H1 (cell line): ENCODE measurements around the gene KDM6A. TPM values are rescaled to one million over a fixed set of nuclear protein-coding genes. Genes with fewer than 3 reads are reported as not detected.

Source experiments
- CTCF ChIA-PET: fragments of 300-600 bp; sonication (Branson Sonifier 250); formaldehyde crosslinking; loops from one replicate; lab custom pipeline; 2021; ENCODE audit not compliant: partially characterized antibody; lab: Charles Lee
- POLR2A ChIA-PET: fragments of 300-600 bp; sonication (Branson Sonifier 250); formaldehyde crosslinking; loops from one replicate; lab custom pipeline; 2021; ENCODE audit warnings: inconsistent platforms; ENCODE audit not compliant: partially characterized antibody; lab: Charles Lee
- DNase-seq, 2 experiments: peaks; one replicate each; pipeline versions ENCODE4 v3.0.0 to v3.0.0-alpha.2; 2010 to 2022; ENCODE audit warnings: low spot score in 2 of 2, low read depth in 1 of 2, mixed read lengths in 1 of 2
- FAIRE-seq: peaks from 2 replicates; lab custom pipeline; 2011; peaks lifted over from hg19 to GRCh38; lab: Jason Lieb, UNC
- H2AFZ ChIP-seq: 2 replicates; pipeline ENCODE4 v1.8.1; 2012; ENCODE audit warnings: low read length, inconsistent platforms
- H2AK5ac ChIP-seq: 2 replicates; pipeline ENCODE4 v1.6.1; 2013; ENCODE audit warnings: low read depth, low read length
- H2BK120ac ChIP-seq: replicated peaks from 2 replicates; pipeline ENCODE3; 2013; ENCODE audit warnings: low read depth, low read length, inconsistent platforms
- H2BK12ac ChIP-seq: 2 replicates; pipeline ENCODE4 v1.6.1; 2013; ENCODE audit warnings: low read depth, low read length
- H2BK15ac ChIP-seq: 2 replicates; pipeline ENCODE4 v1.6.1; 2013; ENCODE audit warnings: low read length
- H2BK20ac ChIP-seq: 2 replicates; pipeline ENCODE4 v1.6.1; 2013; ENCODE audit warnings: low read length
- H2BK5ac ChIP-seq: 2 replicates; pipeline ENCODE4 v1.6.1; 2013; ENCODE audit warnings: low read depth, low read length
- H3K14ac ChIP-seq: 2 replicates; pipeline ENCODE4 v1.6.1; 2013; ENCODE audit warnings: inconsistent platforms; ENCODE audit not compliant: insufficient read length
- H3K18ac ChIP-seq: 2 replicates; pipeline ENCODE4 v1.6.1; 2013; ENCODE audit warnings: low read length; ENCODE audit errors: extremely low read depth
- H3K23ac ChIP-seq: 2 replicates; pipeline ENCODE4 v1.6.1; 2013; ENCODE audit warnings: inconsistent platforms; ENCODE audit not compliant: insufficient read length
- H3K23me2 ChIP-seq: 2 replicates; pipeline ENCODE4 v1.6.1; 2013; ENCODE audit warnings: low read depth, low read length
- H3K27ac ChIP-seq: 2 replicates; pipeline ENCODE4 v1.6.1; 2011; ENCODE audit warnings: low read depth, low read length, inconsistent platforms
- H3K27me3 ChIP-seq, 4 experiments: replicated peaks in 1 of 4; 1 replicate in 1 of 4; 2 replicates in 3 of 4; pipeline versions ENCODE4 v1.6.1 to v1.8.1; 2011 to 2013; ENCODE audit warnings: low read length in 3 of 4, mild to moderate bottlenecking in 3 of 4, inconsistent platforms in 2 of 4, mixed read lengths in 2 of 4, moderate library complexity in 1 of 4; ENCODE audit not compliant: control insufficient read depth in 3 of 4, insufficient read depth in 3 of 4; ENCODE audit errors: extremely low read depth in 1 of 4
- H3K36me3 ChIP-seq, 4 experiments: 2 replicates each; pipeline versions ENCODE4 v1.6.1 to v1.8.1; 2011 to 2013; ENCODE audit warnings: mild to moderate bottlenecking in 4 of 4, low read length in 3 of 4, moderate library complexity in 2 of 4, control low read depth in 1 of 4, inconsistent platforms in 1 of 4; ENCODE audit not compliant: insufficient read depth in 4 of 4, control insufficient read depth in 2 of 4
- H3K4ac ChIP-seq: replicated peaks from 2 replicates; pipeline ENCODE3; 2013; ENCODE audit warnings: low read length, low read depth, mixed read lengths, inconsistent platforms; ENCODE audit not compliant: insufficient read length
- H3K4me1 ChIP-seq, 4 experiments: replicated peaks in 1 of 4; 1 replicate in 1 of 4; 2 replicates in 3 of 4; pipeline versions ENCODE4 v1.6.1 to v1.8.1; 2011 to 2013; ENCODE audit warnings: low read length in 3 of 4, inconsistent platforms in 2 of 4, mixed read lengths in 1 of 4; ENCODE audit not compliant: insufficient read depth in 4 of 4, control insufficient read depth in 3 of 4
- H3K4me2 ChIP-seq, 2 experiments: 2 replicates each; pipeline versions ENCODE4 v1.6.1 to v1.8.1; 2011 to 2013; ENCODE audit warnings: low read depth in 2 of 2, low read length in 2 of 2, control low read depth in 1 of 2, inconsistent platforms in 1 of 2, mild to moderate bottlenecking in 1 of 2; ENCODE audit not compliant: insufficient read depth in 1 of 2
- H3K4me3 ChIP-seq, 4 experiments: fragments of 200-600, 300-600 bp in 1 of 4; sonication (generic), shearing (Covaris generic), sonication (Bioruptor Twin) in 1 of 4; 2 replicates each; pipeline versions ENCODE4 v1.5.1 to v1.8.1; 2011 to 2016; ENCODE audit warnings: low read length in 4 of 4, low read depth in 3 of 4, control low read depth in 2 of 4, inconsistent platforms in 2 of 4, mild to moderate bottlenecking in 2 of 4, mixed read lengths in 1 of 4, moderate library complexity in 1 of 4; ENCODE audit not compliant: insufficient read depth in 2 of 4; ENCODE audit errors: extremely low read depth in 1 of 4
- H3K56ac ChIP-seq: replicated peaks from 2 replicates; pipeline ENCODE3; 2013; ENCODE audit warnings: low read depth, mild to moderate bottlenecking, mixed read lengths, low read length, inconsistent platforms; ENCODE audit not compliant: insufficient read length
- H3K79me1 ChIP-seq: 2 replicates; pipeline ENCODE4 v1.6.1; 2013; ENCODE audit warnings: low read depth, low read length, control low read depth
- H3K79me2 ChIP-seq, 2 experiments: 2 replicates each; pipeline versions ENCODE4 v1.6.1 to v1.8.1; 2012 to 2013; ENCODE audit warnings: low read length in 2 of 2, mild to moderate bottlenecking in 2 of 2, inconsistent platforms in 1 of 2; ENCODE audit not compliant: insufficient read depth in 2 of 2, control insufficient read depth in 1 of 2
- H3K9ac ChIP-seq, 4 experiments: replicated peaks in 1 of 4; 1 replicate in 1 of 4; 2 replicates in 3 of 4; pipeline versions ENCODE4 v1.6.1 to v1.8.1; 2011 to 2013; ENCODE audit warnings: low read depth in 3 of 4, low read length in 3 of 4, control low read depth in 2 of 4, mild to moderate bottlenecking in 2 of 4, moderate library complexity in 2 of 4, inconsistent platforms in 1 of 4; ENCODE audit errors: extremely low read depth in 1 of 4
- H3K9me3 ChIP-seq, 2 experiments: 2 replicates each; pipeline versions ENCODE4 v1.6.1 to v1.8.1; 2012 to 2013; ENCODE audit warnings: mild to moderate bottlenecking in 2 of 2, moderate library complexity in 2 of 2, control low read depth in 1 of 2, inconsistent platforms in 1 of 2, low read depth in 1 of 2, low read length in 1 of 2, mixed read lengths in 1 of 2; ENCODE audit not compliant: insufficient read depth in 2 of 2
- H4K20me1 ChIP-seq, 2 experiments: replicated peaks in 1 of 2; 2 replicates each; pipeline versions ENCODE3 to v1.8.1; 2011 to 2013; ENCODE audit warnings: inconsistent platforms in 2 of 2, low read length in 2 of 2, mild to moderate bottlenecking in 1 of 2; ENCODE audit not compliant: insufficient read depth in 2 of 2, control insufficient read depth in 1 of 2
- H4K5ac ChIP-seq: 2 replicates; pipeline ENCODE4 v1.6.1; 2013; ENCODE audit warnings: low read length, low read depth, mixed read lengths, inconsistent platforms; ENCODE audit not compliant: insufficient read length
- H4K8ac ChIP-seq: 2 replicates; pipeline ENCODE4 v1.8.0; 2013; ENCODE audit warnings: mild to moderate bottlenecking, moderate library complexity, low read length, inconsistent platforms; ENCODE audit not compliant: insufficient read depth; ENCODE audit errors: extremely low read depth
- H4K91ac ChIP-seq: replicated peaks from 2 replicates; pipeline ENCODE3; 2013; ENCODE audit warnings: low read length, mixed read lengths, inconsistent platforms; ENCODE audit not compliant: insufficient read length
- BCL11A ChIP-seq, 2 experiments: IDR thresholded peaks; one replicate each; pipeline ENCODE4 v1.6.1; 2011; ENCODE audit warnings: low read depth in 2 of 2, low read length in 2 of 2, mild to moderate bottlenecking in 2 of 2
- CBX5 ChIP-seq: fragments of 300-800, 300-1000 bp; sonication (generic); IDR thresholded peaks from 2 replicates; pipeline ENCODE4 v1.7.1; 2016; ENCODE audit warnings: antibody characterized with exemption, low read length, low read depth
- CEBPB ChIP-seq: IDR thresholded peaks from 2 replicates; pipeline ENCODE4 v1.6.1; 2012; ENCODE audit warnings: low read depth, low read length
- CHD2 ChIP-seq: IDR thresholded peaks from 2 replicates; pipeline ENCODE4 v1.6.1; 2012; ENCODE audit warnings: low read length, improper control_type of control experiment
- CREB1 ChIP-seq: IDR thresholded peaks from 2 replicates; pipeline ENCODE4 v1.6.1; 2012; ENCODE audit warnings: inconsistent platforms
- CTBP2 ChIP-seq: IDR thresholded peaks from 2 replicates; pipeline ENCODE4 v1.7.0; 2011; ENCODE audit warnings: borderline replicate concordance, mild to moderate bottlenecking, moderate library complexity, mixed read lengths, low read length; ENCODE audit not compliant: insufficient read depth, insufficient read length
- KDM1A ChIP-seq: fragments of 200-600, 300-600 bp; sonication (generic); IDR thresholded peaks from 2 replicates; pipeline ENCODE4 v1.7.1; 2016; ENCODE audit warnings: mild to moderate bottlenecking, low read length, borderline replicate concordance
- SAP30 ChIP-seq: fragments of 300-600 bp; sonication (generic); IDR thresholded peaks from 2 replicates; pipeline ENCODE4 v1.7.1; 2012; ENCODE audit warnings: low read length, moderate library complexity, mild to moderate bottlenecking, inconsistent platforms; ENCODE audit not compliant: insufficient read depth, insufficient replicate concordance
- SRF ChIP-seq: IDR thresholded peaks from 2 replicates; pipeline ENCODE4 v1.6.1; 2011; ENCODE audit warnings: mild to moderate bottlenecking, low read depth, low read length, moderate library complexity
- TAF1 ChIP-seq: IDR thresholded peaks from 2 replicates; pipeline ENCODE4 v1.6.1; 2011; ENCODE audit warnings: mild to moderate bottlenecking, low read depth, low read length
- WGBS, 2 experiments: shearing (Covaris generic) in 1 of 2; methylation state at CpG; one replicate each; pipeline versions ENCODE4 v1.1.6 to v1.1.7; 2013 to 2015; ENCODE audit warnings: low lambda C conversion rate in 2 of 2, mixed read lengths in 2 of 2, inconsistent platforms in 1 of 2, low coverage in 1 of 2, missing lambda C conversion rate in 1 of 2; ENCODE audit not compliant: insufficient replicate concordance in 2 of 2, insufficient coverage in 1 of 2, insufficient read length in 1 of 2; ENCODE audit errors: extremely low coverage in 1 of 2, missing lambda C conversion rate in 1 of 2; 5-methylcytosine and 5-hydroxymethylcytosine counted together
- polyA plus RNA-seq, 7 experiments: library from polyadenylated mRNA; depleted of rRNA in 3 of 7; stranded (reverse) in 5 of 7; unstranded in 2 of 7; fragments of >200 nt in 5 of 7; fragments of 200-250 nt in 2 of 7; gene quantifications; 1 replicate in 5 of 7; 2 replicates in 1 of 7; 4 replicates in 1 of 7; pipeline versions ENCODE4 v1.2.1 to v1.2.3, GENCODE V29; 2011 to 2013; ENCODE audit warnings: missing spikeins in 2 of 7, mixed read lengths in 2 of 7
- total RNA-seq: library from RNA; stranded (reverse); fragmentation: NEBNext Ultra II Directional; extraction: Animal tissue kit (Norgen Biotek cat#: 25700); gene quantifications from 2 replicates; pipeline ENCODE4 v1.2.1, GENCODE V29; 2021
- TF ChIP-seq, protein P1 (sequence below): IDR thresholded peaks from 2 replicates; pipeline ENCODE4 v1.6.1; 2012; ENCODE audit warnings: inconsistent platforms
- TF ChIP-seq, protein P2 (sequence below): IDR thresholded peaks from 2 replicates; pipeline ENCODE4 v1.6.1; 2012; ENCODE audit warnings: inconsistent platforms
- TF ChIP-seq, protein P3 (sequence below): IDR thresholded peaks from 2 replicates; pipeline ENCODE4 v1.6.1; 2011; ENCODE audit warnings: low read length, improper control_type of control experiment

KDM6A gene
- total and polyA plus RNA-seq, 2 of the 8 experiments (the other 6 are each of a cell fraction or from before 2014, with no cell fraction given): 43.5 to 58.4 TPM

DNA sequence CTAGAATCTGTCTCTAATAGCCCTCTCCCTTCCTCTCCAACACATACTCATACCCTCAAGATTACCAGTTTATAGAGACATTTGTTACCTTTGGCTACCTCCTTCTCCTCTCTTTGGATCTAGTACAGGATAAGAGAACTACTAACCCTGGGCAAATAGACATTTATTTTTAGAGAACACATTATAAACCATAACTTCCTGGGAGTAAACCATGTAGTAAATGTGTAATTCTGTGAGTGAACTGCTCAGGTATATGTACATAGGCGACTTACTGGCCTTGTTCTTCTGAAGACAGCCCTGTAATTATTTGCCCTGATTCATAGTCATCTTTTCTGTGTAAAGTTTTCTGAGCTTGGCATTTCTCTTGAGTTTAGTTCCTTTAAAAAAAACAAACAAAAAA is 94.2 kb downstream of the KDM6A start:
- Histone ChIP-seq H3K9ac (no peak overlapping the region), H3K23me2 (no peaks in the 10 kb centered on the region), H2BK15ac (no peak overlapping the region), H4K91ac (no peak overlapping the region), H3K4ac (no peak overlapping the region), H3K14ac (no peak overlapping the region), H4K20me1 (peaks cover 6 to 7% of the 10 kb centered on the region in 2 experiments), H2BK5ac (no peak overlapping the region), H3K27ac (no peak overlapping the region), H3K9me3 (no peaks in the 10 kb centered on the region), H2BK12ac (no peak overlapping the region), H2AFZ (no peak overlapping the region), H3K23ac (no peak overlapping the region), H3K18ac (no peak overlapping the region), H4K8ac (no peak overlapping the region), H3K4me3 (no peak overlapping the region), H2BK20ac (no peak overlapping the region), H3K4me1 (no peaks in the 10 kb centered on the region), H2AK5ac (no peak overlapping the region), H3K36me3 (peaks cover 2 to 33% (median 19%) of the 10 kb centered on the region in 4 experiments), H3K4me2 (no peak overlapping the region), H2BK120ac (no peak overlapping the region), H3K79me2 (peaks cover 7 to 94% of the 10 kb centered on the region in 2 experiments), H3K56ac (no peak overlapping the region), H3K79me1 (no peaks in the 10 kb centered on the region), H4K5ac (no peak overlapping the region), H3K27me3 (no peaks in the 10 kb centered on the region)
- FAIRE-seq (no peak), DNase-seq (no peak)
- ChIA-PET POLR2A (interaction anchor here (1.4 kb wide), 1 partner anchor 14 kb away, joined by 5 read pairs; no protein-coding TSS in a partner anchor), CTCF (no interaction called here)
- 100% methylated on average over 1 of the region's 1 CpG; no CpG with 5 or more reads in 1 of the 2 experiments for WGBS, 2 experiments
- TF ChIP-seq CREB1 (no peak), CTBP2 (no peak), SAP30 (no peak), CEBPB (no peak), CBX5 (no peak), TAF1 (no peak), CHD2 (no peak), KDM1A (no peak), SRF (no peak), BCL11A (IDR thresholded peaks at IDR 0.05; ENCODE audit: low read depth in 2 of 2, low read length in 2 of 2) (no peak)
- TF ChIP-seq, protein P1, sequence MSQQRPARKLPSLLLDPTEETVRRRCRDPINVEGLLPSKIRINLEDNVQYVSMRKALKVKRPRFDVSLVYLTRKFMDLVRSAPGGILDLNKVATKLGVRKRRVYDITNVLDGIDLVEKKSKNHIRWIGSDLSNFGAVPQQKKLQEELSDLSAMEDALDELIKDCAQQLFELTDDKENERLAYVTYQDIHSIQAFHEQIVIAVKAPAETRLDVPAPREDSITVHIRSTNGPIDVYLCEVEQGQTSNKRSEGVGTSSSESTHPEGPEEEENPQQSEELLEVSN: no peak
- TF ChIP-seq, protein P2, sequence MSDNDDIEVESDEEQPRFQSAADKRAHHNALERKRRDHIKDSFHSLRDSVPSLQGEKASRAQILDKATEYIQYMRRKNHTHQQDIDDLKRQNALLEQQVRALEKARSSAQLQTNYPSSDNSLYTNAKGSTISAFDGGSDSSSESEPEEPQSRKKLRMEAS: no peak
- TF ChIP-seq, protein P3, sequence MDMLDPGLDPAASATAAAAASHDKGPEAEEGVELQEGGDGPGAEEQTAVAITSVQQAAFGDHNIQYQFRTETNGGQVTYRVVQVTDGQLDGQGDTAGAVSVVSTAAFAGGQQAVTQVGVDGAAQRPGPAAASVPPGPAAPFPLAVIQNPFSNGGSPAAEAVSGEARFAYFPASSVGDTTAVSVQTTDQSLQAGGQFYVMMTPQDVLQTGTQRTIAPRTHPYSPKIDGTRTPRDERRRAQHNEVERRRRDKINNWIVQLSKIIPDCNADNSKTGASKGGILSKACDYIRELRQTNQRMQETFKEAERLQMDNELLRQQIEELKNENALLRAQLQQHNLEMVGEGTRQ: no peak
